Measurements from ENCODE around the gene COLGALT1. TPM values are rescaled to one million over a fixed set of nuclear protein-coding genes. Genes with fewer than 3 reads are reported as not detected.

The COLGALT1 gene
- total and polyA plus RNA-seq, 10 of the 15 experiments (the other 5 are each of a cell fraction or from before 2014, with no cell fraction given): 1.2 to 78.8 (median 29.8) TPM

DNA sequence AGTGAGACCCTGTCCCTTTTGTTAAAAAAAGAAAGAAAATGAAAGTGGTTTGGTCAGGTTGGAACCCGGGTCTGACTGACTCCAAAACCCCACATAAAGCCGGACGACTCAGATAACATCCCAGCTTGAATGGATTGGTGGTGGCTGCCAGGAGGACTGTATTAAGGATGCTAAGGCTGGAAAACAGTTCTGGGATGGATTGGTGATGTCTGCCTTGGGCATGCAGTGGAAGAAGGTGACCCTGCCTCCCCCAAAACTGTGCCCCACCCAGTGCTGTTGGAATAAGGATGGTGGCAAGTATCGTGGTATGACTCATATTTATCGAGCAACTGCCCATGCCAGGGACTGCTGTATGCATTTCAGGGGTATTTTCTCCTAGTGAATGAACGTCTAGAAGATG is 18.5 kb upstream of the COLGALT1 start:
- SMC1A ChIA-PET (ENCODE audit: uncharacterized antibody, unreplicated experiment): interaction anchor here (0.6 to 1.0 kb wide), 2 partner anchors 16 to 646 kb away, joined by 3 to 4 read pairs; no protein-coding TSS in a partner anchor
- POLR2A ChIA-PET: no interaction called here
- Histone ChIP-seq H3K27ac (ENCODE audit: control insufficient read depth, insufficient read depth) (no peak overlapping the region), H3K9me3 (replicated peaks; ENCODE audit: control insufficient read depth, insufficient read depth, low read length) (no peaks in the 10 kb centered on the region; the same call in 2 of the 3 replicates), H3K4me3 (no peak overlapping the region), H3K27me3 (replicated peaks in 1 of 2; ENCODE audit: control insufficient read depth in 2 of 2, insufficient read depth in 2 of 2, low read length in 1 of 2) (no peaks in the 10 kb centered on the region), H3K4me1 (ENCODE audit: control insufficient read depth, insufficient read depth, low read length) (peaks cover 10% of the 10 kb centered on the region), H3K36me3 (ENCODE audit: control insufficient read depth in 2 of 2, insufficient read depth in 2 of 2, low read length in 1 of 2) (no peaks in the 10 kb centered on the region), H3K9ac (ENCODE audit: control insufficient read depth, insufficient read depth, low read length) (no peak overlapping the region), H3K4me2 (ENCODE audit: control insufficient read depth, insufficient read depth) (no peak overlapping the region), H4K20me1 (ENCODE audit: control insufficient read depth, insufficient read depth) (no peaks in the 10 kb centered on the region), H2AFZ (ENCODE audit: control insufficient read depth, low read depth, low read length) (no peak overlapping the region), H3K79me2 (ENCODE audit: control insufficient read depth, insufficient read depth, low read length) (no peaks in the 10 kb centered on the region)
- FAIRE-seq (no peak), ATAC-seq (no peak), DNase-seq (ENCODE audit: low read depth, low spot score) (no peak)
- TF ChIP-seq, protein P1, sequence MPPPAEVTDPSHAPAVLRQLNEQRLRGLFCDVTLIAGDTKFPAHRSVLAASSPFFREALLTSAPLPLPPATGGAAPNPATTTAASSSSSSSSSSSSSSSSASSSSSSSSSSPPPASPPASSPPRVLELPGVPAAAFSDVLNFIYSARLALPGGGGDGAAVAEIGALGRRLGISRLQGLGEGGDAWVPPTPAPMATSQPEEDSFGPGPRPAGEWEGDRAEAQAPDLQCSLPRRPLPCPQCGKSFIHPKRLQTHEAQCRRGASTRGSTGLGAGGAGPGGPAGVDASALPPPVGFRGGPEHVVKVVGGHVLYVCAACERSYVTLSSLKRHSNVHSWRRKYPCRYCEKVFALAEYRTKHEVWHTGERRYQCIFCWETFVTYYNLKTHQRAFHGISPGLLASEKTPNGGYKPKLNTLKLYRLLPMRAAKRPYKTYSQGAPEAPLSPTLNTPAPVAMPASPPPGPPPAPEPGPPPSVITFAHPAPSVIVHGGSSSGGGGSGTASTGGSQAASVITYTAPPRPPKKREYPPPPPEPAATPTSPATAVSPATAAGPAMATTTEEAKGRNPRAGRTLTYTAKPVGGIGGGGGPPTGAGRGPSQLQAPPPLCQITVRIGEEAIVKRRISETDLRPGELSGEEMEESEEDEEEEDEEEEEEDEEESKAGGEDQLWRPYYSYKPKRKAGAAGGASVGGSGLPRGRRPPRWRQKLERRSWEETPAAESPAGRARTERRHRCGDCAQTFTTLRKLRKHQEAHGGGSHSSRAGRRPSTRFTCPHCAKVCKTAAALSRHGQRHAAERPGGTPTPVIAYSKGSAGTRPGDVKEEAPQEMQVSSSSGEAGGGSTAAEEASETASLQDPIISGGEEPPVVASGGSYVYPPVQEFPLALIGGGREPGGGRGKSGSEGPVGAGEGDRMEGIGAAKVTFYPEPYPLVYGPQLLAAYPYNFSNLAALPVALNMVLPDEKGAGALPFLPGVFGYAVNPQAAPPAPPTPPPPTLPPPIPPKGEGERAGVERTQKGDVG (CRISPR knock-in tag; IDR thresholded peaks at IDR 0.05): no peak
- 0 out of 2 replicates have a peak, but pooled peaks have one; percentile 26 for TF ChIP-seq MLLT1 (IDR thresholded peaks at IDR 0.05)
- peak in 1 of 2 experiments; percentile 27; a peak in 1 of 4 replicates for TF ChIP-seq SRF (IDR thresholded peaks at IDR 0.05; ENCODE audit: low read depth in 2 of 2, low read length in 2 of 2)
- BruUV-seq (replicated peaks): no TSS peak
- RAD21 ChIA-PET (ENCODE audit: unreplicated experiment): no interaction called here
- intact Hi-C loops (cut with micrococcal nuclease; ENCODE audit: unreplicated experiment) (no loop called here), in situ Hi-C loops (cut with MboI) (no loop called here)
- CTCF ChIA-PET: no interaction called here
- WGBS (ENCODE audit: insufficient coverage, insufficient replicate concordance, low lambda C conversion rate, missing lambda C conversion rate): 77% methylated on average over 6 of the region's 6 CpGs

Measured in GM12878 (cell line).